Lower lobe of right lung (tissue), 2 donors: ENCODE results near the gene SPTB. TPM values are rescaled to one million over a fixed set of nuclear protein-coding genes. Genes with fewer than 3 reads are reported as not detected.

Experiments
- ATAC-seq, 2 donors: fragments of 200-7000 bp; cut with Tn5 transposase; one replicate each; pipeline ENCODE4 v1.9.1; 2020 to 2022; ENCODE audit warnings: mild to moderate bottlenecking in 2 of 2, moderate library complexity in 2 of 2
- DNase-seq: peaks from one replicate; pipeline ENCODE4 v3.0.0-alpha.2; 2020
- H3K27ac ChIP-seq: fragments of 200-600 bp; one replicate; pipeline ENCODE4 v1.8.0; 2022
- H3K27me3 ChIP-seq: fragments of 200-600 bp; one replicate; pipeline ENCODE4 v1.8.0; 2022; ENCODE audit warnings: low read depth
- H3K36me3 ChIP-seq: fragments of 200-600 bp; one replicate; pipeline ENCODE4 v1.8.0; 2022; ENCODE audit warnings: mild to moderate bottlenecking
- H3K4me1 ChIP-seq: fragments of 200-600 bp; one replicate; pipeline ENCODE4 v1.8.0; 2022
- H3K4me3 ChIP-seq: fragments of 200-600 bp; one replicate; pipeline ENCODE4 v1.8.0; 2022; ENCODE audit warnings: mild to moderate bottlenecking
- H3K9me3 ChIP-seq: fragments of 200-600 bp; one replicate; pipeline ENCODE4 v1.8.0; 2022
- intact Hi-C: fragments of 100-400 bp; cut with DNase I; formaldehyde crosslinking; loops from one replicate; pipeline ENCODE4 v1.11.0; 2022
- total RNA-seq: library from RNA; stranded (reverse); fragmentation: NEBNext Ultra II Directional; extraction: Animal tissue kit (Norgen Biotek cat#: 25700); gene quantifications from one replicate; pipeline ENCODE4 v1.2.1, GENCODE V29; 2021
- TF ChIP-seq, protein P1 (sequence below): fragments of 200-600 bp; IDR thresholded peaks from one replicate; pipeline ENCODE4 v1.8.0; 2022; ENCODE audit warnings: antibody characterized with exemption, mild to moderate bottlenecking
- donor health status: DM: no; HTN: yes; CAD: no; lungs with severe emphysema.

Gene SPTB
- total RNA-seq, 1 donor from 2014 or later: 2.5 TPM

DNA sequence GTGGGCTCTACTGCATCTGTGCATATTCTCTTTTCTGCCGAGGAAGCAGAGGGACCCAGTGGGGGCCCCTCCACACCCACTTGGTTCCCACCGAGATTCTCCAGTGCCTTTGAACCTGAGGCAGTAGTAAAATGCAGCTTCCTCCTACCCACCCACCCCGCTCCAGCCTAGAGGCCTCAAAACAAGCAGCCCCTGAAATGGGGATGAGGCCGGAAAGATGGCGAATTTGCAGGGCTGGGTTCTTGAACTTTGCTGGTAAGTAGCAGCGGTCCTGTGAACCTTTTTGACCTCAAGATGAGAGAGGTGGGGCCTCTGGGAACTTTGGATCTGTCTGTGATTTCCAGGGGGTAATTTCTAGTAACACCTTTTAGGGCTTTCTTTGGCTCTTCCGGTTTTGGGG is 160.1 kb downstream of the SPTB start:
- Histone ChIP-seq H3K27me3 (no peaks in the 10 kb centered on the region), H3K4me1 (peaks cover 83% of the 10 kb centered on the region), H3K36me3 (no peaks in the 10 kb centered on the region), H3K9me3 (no peaks in the 10 kb centered on the region), H3K4me3 (no peak overlapping the region), H3K27ac (peak overlapping the region; percentile 24)
- ATAC-seq (no peak), DNase-seq (no peak)
- TF ChIP-seq, protein P1, sequence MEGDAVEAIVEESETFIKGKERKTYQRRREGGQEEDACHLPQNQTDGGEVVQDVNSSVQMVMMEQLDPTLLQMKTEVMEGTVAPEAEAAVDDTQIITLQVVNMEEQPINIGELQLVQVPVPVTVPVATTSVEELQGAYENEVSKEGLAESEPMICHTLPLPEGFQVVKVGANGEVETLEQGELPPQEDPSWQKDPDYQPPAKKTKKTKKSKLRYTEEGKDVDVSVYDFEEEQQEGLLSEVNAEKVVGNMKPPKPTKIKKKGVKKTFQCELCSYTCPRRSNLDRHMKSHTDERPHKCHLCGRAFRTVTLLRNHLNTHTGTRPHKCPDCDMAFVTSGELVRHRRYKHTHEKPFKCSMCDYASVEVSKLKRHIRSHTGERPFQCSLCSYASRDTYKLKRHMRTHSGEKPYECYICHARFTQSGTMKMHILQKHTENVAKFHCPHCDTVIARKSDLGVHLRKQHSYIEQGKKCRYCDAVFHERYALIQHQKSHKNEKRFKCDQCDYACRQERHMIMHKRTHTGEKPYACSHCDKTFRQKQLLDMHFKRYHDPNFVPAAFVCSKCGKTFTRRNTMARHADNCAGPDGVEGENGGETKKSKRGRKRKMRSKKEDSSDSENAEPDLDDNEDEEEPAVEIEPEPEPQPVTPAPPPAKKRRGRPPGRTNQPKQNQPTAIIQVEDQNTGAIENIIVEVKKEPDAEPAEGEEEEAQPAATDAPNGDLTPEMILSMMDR: no peak
- intact Hi-C loops: no loop called here

DNA sequence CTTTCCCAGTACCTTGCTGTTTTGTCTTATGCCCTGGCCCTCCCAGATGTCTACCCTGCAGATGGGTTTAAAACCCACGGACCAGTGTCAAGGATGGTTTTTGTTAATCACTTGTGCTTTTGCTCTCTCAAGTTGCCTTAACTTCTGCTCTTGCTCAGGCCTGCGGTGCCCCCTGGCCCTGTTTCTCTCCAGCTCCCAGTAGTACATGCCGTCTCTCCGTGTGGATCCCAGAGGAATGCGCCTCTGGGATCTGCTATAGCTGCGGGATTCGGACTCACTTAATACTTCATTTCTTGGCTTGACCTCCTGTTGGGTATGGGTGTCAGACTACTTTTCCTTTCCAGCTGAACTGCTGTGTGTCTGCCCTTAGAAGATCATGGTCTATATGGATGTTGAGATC is 160.9 kb downstream of the SPTB start:
- Histone ChIP-seq H3K36me3 (no peaks in the 10 kb centered on the region), H3K27me3 (no peaks in the 10 kb centered on the region), H3K4me1 (peaks cover 74% of the 10 kb centered on the region), H3K27ac (peak overlapping the region; percentile 21), H3K9me3 (no peaks in the 10 kb centered on the region), H3K4me3 (no peak overlapping the region)
- DNase-seq (no peak), ATAC-seq (no peak)
- intact Hi-C loops: no loop called here
- TF ChIP-seq, protein P1: no peak

DNA sequence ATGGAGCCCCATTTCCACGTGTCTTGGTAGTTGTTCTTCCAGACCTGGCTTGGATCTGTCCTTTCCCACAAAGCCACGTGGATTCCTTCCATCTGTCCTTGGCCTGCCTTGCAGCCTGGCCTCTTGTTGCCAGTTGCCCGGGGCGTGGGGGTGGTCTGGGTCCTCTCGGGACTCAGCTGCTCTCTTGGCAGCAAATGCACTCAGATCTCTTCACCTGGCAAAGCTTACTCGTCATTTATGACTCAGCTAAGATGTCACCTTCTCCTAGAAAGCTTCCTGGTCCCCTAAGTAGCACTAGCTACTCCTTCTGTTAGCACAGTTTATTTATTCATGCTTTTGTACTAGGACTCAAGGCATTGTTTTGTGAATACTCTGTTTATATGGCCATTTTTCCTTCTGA is 161.8 kb downstream of the SPTB start:
- intact Hi-C loops: no loop called here
- H3K36me3 ChIP-seq: no peaks in the 10 kb centered on the region
- H3K9me3 ChIP-seq: no peaks in the 10 kb centered on the region
- DNase-seq: no peak
- H3K27ac ChIP-seq: peak overlapping the region; percentile 21
- no peak overlapping the region for H3K4me3 ChIP-seq
- H3K27me3 ChIP-seq: no peaks in the 10 kb centered on the region
- ATAC-seq: peak in 1 of 2 donors; percentile 14
- peaks cover 72% of the 10 kb centered on the region for H3K4me1 ChIP-seq
- TF ChIP-seq, protein P1: no peak

DNA sequence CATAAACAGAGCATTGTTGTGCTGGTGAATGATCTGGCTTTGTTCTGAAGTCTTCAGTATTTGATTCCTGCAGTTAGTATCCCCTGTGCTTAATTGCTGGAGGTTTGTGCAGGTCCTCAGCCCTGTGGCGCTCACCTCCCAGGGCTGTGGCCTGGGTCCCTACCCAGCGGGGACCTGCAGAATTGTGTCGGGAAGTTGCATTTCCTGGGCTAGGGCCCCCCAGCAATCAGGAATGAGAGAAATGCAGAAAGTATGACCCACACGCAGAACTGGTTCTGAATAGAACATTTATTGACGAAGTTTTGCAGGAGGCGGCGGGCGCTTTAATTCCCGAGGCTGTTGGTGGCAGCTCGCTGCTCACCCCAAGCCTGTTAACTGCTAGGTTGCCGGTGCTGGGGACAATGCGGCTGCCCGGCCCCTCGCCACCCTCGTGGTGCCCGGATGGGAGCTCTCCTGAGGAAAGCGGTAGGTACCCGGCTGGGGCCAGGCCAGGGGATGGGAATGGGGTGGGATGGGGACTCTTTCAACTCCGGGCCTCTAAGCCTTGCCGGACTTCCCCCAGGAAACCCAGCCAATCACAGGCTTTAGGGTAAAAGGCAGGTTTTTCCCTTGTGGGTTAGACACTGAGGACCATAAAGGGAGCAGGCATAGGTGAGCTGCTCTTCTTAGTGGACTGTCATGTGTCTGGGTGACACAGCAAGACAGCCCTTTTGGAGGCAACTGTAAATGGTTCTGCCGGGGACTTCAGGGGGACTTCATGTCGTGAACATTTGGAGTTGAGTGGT is 163.9 kb downstream of the SPTB start:
- ATAC-seq (peak; percentile 49 to 53), DNase-seq (no peak)
- Histone ChIP-seq H3K4me1 (peaks cover 54% of the 10 kb centered on the region), H3K4me3 (peak overlapping the region; percentile 33), H3K27ac (peak overlapping the region; percentile 44), H3K9me3 (no peaks in the 10 kb centered on the region), H3K36me3 (no peaks in the 10 kb centered on the region), H3K27me3 (no peaks in the 10 kb centered on the region)
- TF ChIP-seq, protein P1: no peak
- intact Hi-C loops: no loop called here

DNA sequence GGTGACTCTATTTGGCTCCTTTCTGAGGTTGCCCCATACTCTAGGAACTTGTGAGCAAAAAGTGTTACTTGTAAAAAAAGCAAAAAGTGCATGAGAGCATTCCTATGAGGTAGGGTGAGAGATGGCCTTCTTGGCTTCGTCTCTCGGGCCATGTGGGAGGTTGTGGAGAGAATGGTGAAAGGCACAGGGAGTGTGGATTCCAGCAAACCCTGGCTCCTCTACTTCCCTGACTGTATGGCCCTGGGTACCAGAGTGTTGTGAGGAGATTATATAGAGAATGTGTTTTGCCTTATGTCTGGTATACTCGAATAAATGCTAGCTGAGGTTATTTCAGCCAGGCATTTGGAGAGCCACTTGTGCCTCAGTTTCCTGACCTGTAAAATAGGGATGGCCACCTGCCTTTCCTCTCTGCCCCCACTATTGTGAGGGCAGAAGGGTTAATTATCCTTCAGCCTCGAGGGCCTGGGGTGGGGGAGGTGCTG is 164.5 kb downstream of the SPTB start:
- intact Hi-C loops: no loop called here
- Histone ChIP-seq H3K27me3 (no peaks in the 10 kb centered on the region), H3K4me3 (no peak overlapping the region), H3K27ac (no peak overlapping the region), H3K4me1 (peaks cover 51% of the 10 kb centered on the region), H3K36me3 (no peaks in the 10 kb centered on the region), H3K9me3 (no peaks in the 10 kb centered on the region)
- no peak for DNase-seq
- no peak for ATAC-seq
- TF ChIP-seq, protein P1: no peak
